ENCODE results near the gene CRK.
"Not testable (repeated sequence)": the region's sequence is repeated elsewhere in the genome, so short reads cannot be mapped to it uniquely, and the experiment has no call there.

The CRK gene

GRCh38 chr17:1420163-1420562 lies 35.9 kb downstream of the CRK start:
- DNase-seq = no peak

DNA sequence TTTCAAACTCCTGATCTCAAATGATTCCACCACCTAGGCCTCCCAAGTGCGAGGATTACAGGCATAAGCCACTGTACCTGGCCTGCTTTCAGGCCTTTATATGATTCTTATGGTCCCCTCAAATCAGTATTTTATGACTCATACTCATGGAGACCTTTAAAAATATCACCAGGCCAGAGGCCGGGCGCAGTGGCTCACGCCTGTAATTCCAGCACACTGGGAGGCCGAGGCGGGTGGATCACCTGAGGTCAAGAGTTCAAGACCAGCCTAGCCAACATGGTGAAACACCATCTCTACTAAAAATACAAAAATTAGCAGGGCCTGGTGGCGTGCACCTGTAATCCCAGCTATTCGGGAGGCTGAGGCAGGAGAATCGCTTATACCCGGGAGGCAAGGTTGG lies 37.6 kb downstream of the CRK start:
- DNase-seq = not testable (repeated sequence)

- no peak for DNase-seq
Measured at GRCh38 chr17:1416414-1416813, 39.6 kb downstream of the CRK start.

GRCh38 chr17:1414634-1415033 lies 41.4 kb downstream of the CRK start:
- DNase-seq = no peak

- DNase-seq = no peak
Measured at GRCh38 chr17:1414001-1414574, 41.9 kb downstream of the CRK start.

DNA sequence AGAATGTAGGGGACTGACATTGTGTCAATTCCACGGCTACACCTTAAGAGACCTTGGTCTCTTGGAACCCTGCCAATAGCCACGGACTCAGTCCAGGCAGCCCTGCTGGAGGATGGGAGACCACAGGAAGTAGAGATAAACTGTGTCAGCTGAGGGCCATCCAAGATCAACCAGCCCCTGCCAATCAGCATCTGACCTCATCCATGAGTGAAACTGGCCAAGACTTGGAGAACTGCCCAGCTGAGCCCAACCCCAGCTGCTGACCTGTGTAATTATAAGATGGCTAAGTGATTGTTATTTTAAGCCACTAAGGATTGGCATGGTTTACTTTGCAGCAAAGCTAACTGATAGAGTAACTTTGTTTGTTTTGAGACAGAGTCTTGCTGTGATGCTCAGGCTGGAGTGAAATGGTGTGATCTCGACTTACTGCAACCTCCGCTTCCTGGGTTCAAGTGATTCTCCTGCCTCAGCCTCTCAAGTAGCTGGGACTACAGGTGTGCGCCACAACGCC lies 42.7 kb downstream of the CRK start:
- no peak for DNase-seq

- no peak for DNase-seq
Measured at GRCh38 chr17:1412185-1413110, 43.6 kb downstream of the CRK start.

GRCh38 chr17:1402262-1402586 lies 53.8 kb downstream of the CRK start:
- DNase-seq = no peak

GRCh38 chr17:1399679-1400512 lies 56.1 kb downstream of the CRK start, which contains the start of gene YWHAE:
Gene YWHAE, minus strand, starts transcription at chr17:1400222. Its CDS starts 112 bp downstream, at chr17:1400110.
- DNase-seq = peak; percentile 89 to 94 (median 94)

DNA sequence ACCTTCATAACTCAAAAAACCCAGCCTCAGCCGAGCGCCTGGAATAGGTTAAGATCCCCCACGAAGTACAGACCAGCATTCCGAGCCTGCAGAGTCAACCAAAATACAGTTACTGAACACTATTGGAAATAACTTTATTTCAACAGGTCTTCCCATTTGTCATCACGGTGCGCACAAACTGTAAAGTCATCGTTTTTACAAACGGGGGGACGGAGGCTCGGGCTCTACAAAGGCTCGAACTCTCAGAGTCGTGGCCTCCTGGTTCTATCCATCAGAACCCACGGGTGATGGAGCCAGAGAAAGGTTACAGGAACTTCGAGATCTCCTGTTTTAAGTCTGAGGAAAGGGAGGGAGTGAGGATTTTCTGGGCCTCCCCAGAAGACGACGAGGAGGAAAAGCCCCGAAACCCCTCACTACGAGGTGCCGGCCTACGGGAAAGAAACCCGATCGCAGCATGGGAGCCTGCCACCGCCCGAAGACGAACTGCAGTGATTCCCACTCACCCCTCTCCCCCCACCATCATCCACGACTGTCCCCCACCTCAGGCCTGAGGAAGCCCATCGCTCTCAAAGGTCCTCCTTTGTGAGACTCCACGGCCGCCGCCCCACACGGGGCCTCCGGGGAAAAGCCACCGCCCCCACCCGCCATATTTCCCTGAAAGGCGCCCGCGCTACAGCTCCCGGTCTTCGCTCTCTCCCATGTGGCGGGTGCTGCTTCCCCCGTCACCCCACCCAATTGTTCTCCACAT lies 56.9 kb downstream of the CRK start:
- peak in 5 of 6 experiments; percentile 13 to 60 (median 51) for DNase-seq

DNA sequence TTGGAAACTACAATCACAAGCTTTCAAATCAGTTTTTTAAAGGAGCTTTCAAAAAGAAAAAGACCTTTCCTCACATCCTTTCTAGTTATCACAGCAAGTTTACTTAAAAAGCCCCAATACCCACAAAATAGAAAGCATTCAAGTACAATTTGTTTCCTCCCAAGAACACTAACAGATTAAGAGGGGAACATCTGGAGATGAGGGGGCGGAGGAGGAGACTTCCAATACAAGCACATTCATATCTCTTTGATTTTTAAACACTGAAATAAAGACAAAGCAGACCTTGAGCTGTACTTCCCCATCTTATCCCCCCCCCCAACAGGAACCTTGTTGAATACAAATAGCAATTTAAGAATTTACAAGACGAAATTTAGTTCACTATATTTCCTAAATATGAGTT lies 58.0 kb downstream of the CRK start:
- DNase-seq = no peak

DNA sequence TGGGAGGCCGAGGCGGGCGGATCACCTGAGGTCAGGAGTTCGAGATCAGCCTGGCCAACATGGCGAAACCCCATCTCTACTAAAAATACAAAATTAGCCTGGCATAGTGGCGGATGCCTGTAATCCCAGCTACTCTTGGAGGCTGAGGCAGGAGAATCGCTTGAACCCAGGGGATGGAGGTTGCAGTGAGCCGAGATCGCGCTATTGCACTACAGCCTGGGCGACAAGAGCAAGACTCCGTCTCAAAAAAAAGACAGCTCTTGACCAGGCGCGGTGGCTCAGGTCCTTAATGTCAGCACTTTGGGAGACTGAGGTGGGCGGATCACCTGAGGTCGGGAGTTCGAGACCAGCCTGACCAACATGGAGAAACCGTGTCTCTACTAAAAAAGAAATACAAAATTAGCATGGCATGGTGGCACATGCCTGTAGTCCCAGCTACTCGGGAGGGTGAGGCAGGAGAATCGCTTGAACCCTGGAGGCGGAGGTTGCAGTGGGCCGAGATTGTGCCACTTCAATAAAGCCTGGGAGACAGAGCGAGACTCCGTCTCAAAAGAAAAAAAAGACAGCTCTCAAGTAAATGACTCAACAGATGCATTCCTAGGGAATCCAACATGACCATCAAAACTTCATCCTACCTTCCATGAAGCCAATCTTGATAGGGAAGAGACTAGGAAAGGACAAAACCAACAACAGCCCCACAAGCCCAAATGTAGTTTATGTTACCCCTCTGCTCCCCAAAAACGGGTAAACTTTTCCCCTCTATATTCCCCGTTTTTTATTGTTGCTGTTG lies 60.0 kb downstream of the CRK start:
- DNase-seq = not testable (repeated sequence)

DNA sequence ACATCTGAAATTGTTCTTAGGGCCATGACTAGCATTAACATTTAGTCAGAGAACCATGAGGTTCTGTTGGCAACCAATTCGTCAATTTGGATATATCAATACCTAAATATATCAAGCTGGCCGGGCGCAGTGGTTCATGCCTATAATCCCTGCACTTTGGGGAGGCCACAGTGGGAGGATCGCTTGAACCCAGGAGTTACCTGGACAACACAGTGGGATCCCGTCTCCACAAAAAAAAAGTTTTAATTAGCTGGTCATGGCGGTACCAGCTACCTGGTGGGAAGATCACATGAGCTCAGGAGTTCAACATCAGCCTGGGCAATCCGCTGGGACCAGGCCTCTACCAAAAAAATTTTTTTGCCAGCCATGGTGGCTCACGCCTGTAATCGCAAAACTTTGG lies 64.5 kb downstream of the CRK start:
- DNase-seq = no peak

GRCh38 chr17:1390432-1391367 lies 65.3 kb downstream of the CRK start:
- no peak for DNase-seq

GRCh38 chr17:1387490-1388227 lies 68.4 kb downstream of the CRK start:
- not testable (repeated sequence) for DNase-seq

GRCh38 chr17:1386675-1387190 lies 69.3 kb downstream of the CRK start:
- not testable (repeated sequence) for DNase-seq

DNA sequence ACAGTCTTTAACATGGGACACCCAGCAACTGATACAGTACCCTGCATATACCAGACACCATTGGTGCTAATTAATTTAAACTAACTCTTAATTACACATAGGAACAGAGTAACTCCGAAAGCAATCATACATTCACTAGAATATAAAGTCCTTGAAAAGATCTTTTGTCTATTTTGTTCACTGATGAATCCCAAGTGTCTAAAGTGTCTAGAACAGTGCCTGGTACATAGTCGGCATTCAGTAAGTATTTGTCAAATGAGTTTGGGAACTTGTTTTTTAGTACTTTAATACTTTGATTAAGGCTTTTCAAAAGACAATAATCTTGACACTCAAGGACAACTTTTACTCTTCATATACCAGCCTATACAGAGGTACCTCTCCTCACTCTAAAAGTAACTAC lies 69.8 kb downstream of the CRK start:
- DNase-seq = no peak

DNA sequence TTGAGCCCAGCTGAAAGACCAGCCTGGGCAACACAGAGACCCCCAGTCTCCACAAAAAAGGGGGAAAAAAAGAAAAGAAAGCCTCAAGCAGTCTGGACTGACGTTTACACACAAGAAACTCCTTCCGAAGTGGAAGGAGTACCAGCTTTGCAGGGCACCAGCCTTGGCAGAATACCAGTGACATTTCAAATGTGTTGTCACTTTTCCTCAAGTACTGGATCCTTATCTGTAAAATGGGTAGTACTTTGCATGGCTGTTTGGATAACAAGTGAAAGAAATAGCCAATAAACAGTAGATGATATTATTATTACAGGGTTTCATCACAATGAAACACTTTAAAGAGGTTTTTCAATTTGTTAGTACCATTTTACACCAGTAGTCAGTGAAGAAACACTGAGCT lies 70.2 kb downstream of the CRK start:
- no peak for DNase-seq

DNA sequence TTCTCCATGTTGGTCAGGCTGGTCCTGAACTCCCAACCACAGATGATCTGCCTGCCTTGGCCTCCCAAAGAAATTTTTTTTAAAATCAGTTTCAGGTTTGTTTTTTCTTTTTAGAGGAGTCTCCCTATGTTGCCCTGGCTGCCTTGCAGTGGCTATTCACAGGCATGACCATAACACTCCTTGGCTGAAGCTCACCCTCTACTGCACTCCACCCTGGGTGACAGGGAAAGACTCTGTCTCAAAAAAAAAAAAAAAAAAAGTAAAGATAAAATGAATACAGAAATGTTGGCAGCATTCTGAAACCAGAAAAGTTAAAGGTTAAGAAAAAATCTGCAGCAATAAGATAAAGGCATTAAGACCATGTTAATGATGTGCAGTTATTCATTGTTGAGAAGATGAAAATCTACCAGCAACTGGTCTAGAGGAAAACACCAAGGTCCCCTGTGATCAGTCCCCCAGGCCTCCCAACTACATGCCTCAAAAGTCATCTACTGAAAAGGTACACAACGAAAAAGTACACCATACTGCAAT lies 71.1 kb downstream of the CRK start:
- no peak for DNase-seq

Measured in stimulated activated naive CD4-positive, alpha-beta T cell (primary cell).